ENCODE results near the gene HELZ. TPM values are rescaled to one million over a fixed set of nuclear protein-coding genes. Genes with fewer than 3 reads are reported as not detected.

The HELZ gene
- total RNA-seq, 1 donor, result 29.4 TPM

DNA sequence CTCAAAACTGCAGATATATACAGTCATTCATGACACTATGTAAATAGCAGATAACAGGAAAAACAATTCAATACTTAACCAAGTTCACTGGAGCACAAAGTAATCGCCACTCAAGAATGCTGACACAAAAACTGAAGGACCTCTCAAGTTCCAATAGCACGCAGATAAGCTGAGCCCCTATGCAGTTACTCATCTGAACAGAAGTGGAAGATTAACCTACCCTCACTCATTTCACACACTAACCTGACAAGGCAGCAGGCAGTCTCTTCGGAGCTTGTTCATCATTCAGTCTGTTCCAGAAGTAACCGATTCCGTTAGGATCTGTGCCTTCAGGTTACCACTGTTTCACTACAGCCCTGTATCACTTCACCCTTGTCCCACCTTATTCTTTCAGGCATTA lies 6.0 kb downstream of the HELZ start:
- no peak for DNase-seq (ENCODE audit: low read depth in 2 of 3, low spot score in 2 of 3)

DNA sequence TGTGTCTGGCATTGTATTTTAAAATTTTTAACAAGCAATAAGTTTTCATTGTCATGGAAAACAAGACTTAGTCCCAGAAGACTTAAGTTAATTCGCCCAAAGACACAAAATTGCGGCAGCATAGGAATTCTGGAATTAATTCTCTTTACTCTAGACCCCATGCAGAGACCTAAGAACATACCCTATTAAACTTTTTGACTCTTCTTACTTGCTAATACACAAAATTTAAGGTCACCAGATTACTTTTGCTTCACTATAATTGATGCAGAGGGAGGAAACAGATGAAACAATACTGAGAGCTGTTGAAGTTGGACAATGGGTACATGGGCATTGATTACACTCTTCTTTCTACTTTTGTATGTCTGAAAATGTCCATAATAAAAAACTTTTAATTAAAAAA lies 12.6 kb downstream of the HELZ start:
- no peak for DNase-seq (ENCODE audit: low read depth in 2 of 3, low spot score in 2 of 3)

DNA sequence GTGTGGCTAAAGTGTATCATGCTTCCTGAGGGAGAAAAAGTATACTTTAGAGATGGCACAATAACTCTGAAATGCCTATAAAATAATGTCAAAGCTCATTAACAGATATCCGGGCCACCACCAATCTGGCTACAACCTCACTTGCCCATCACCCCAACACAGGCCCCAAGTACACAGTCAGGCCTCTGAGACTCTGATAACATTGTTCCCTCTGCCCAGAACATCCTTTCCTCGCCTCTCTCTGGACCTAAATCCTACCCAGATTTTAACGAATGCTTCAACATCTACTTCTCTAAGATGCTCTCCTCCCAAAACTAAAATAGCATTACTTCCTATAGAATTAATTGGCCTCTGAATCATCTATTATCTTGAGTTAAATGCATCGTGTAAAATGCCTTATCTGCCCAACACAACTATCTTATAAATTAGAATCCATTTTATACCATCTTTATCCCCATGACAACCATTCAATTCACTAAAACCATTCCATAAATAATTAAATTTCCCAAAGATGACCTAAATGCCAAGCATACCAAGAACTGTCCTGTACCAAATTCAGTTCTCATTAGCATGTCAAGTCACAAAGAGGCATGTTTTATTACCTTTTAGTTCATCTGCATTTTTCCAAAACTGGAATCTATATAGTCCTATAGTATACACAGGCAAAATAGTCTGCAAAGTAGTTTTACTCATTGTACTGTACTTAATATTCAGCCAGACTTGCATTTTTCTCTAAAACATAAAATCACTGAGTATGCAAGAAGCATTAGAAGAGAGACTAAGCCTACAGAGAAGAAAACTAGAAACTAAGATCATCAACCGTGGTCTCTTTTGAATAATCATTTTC lies 15.7 kb downstream of the HELZ start:
- DNase-seq (ENCODE audit: low read depth in 2 of 3, low spot score in 2 of 3), result no peak

DNA sequence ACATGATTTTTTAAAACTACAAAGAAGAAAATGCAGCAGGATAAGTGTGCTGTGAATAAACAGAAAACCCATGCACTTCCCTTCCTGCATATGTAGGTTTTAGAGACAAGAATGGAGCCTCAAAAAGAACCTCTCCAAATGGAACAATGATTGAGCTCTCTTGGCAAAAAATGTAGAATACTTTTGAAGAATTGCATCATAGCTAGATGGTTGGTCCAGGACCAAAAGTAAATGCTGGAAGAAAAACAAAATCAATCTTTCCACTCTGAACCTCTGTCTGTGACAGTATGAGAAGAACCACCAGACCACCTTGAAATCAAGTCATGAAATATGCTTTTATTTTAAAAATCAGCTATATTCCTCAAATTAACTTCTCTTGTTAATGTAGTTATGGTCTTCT lies 17.5 kb downstream of the HELZ start:
- no peak for DNase-seq (ENCODE audit: low read depth in 2 of 3, low spot score in 2 of 3)

DNA sequence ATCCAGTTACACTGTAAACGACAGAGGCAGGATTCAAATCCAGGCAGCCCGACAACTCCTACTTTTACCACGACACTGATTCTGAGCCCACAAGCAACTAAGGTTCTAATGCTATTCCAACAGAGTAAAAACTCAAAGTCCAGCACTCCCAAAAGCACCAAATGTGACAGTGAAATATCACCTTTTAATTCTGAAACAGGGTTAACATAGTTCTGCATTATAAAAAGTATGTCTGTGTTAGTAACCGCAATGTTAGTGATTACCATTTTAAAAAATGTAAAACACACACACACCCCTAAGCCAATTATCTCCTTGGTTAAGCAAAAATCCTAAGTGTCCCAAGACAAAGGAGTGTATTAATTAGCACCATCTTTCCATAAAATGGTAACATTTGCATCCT lies 19.7 kb downstream of the HELZ start:
- DNase-seq (ENCODE audit: low read depth in 2 of 3, low spot score in 2 of 3), result no peak

DNA sequence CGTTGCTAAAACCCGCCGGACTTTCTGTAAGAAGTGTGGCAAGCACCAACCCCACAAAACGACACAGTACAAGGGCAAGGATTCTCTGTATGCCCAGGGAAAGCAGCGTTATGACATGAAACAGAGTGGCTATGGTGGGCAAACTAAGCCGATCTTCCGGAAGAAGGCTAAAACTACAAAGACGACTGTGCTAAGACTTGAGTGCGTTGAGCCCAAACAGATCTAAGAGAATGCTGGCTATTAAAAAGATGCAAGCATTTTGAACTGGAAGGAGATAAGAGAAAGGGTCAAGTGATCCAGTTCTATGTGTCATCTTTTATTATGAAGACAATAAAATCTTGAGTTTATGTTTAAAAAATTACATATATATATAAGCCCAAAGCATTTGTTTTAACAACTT lies 20.3 kb downstream of the HELZ start:
- no peak for DNase-seq (ENCODE audit: low read depth in 2 of 3, low spot score in 2 of 3)

DNA sequence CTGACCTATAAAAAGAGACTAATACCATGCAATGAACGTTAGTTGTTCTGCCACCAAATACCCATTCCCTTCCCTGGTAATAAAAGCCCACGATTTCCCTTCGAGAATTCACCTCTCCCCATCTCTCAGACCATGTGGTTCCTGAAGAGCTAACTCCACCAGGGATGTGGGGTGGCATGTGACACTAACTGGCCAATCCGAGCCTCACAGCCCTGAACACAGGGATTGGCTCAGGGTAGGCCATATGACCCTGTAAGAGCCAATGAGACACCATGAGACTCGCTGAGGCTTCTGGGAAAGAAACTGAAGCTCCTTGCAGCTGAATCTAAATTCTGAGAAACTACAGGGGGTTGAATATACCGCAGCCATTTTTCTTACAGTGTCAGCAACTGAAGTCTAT lies 21.1 kb downstream of the HELZ start:
- no peak for DNase-seq (ENCODE audit: low read depth in 2 of 3, low spot score in 2 of 3)

DNA sequence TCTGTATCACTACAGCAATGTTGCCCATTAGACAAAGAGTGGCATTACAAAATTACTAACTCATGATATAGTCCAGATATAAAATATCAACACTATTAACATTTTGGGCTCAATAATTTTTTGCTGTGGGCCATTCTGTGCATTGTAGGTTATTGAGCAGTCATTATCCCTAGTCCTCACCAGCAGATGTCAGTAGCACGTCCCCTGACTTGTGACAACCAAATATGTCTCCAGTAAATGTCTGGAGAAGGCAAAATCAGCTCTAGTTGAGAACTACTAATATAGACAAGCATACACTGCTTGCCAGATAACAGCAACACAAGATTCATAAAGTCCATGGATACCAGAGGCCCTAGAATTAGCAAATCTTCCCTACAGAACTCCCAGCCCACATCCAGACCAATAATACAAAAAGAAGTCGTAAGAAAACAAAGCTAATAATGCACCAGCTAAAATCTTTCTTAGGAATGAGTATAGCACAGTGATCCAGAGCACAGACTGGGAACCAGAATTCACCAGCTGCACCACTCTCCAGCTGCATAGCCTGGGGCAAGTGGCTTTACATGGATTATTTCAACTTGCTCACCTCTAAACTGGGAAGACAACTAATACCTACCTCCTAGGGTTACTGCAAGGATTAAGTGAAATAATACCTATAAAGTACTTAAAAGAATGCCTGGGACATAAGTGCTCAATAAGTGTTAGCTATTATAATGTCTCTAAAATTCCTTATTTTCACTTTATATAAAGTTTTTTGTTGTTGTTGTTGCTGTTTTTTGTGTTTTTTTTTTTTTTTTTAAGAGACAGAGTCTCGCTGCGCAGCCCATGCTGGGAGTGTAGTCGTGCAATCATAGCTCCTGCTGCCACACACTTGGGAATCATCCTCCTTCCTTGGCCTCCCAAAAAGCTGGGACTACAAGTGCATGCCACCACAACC lies 23.7 kb downstream of the HELZ start:
- DNase-seq (ENCODE audit: low read depth in 2 of 3, low spot score in 2 of 3), result peak in 2 of 3 donors; percentile 65 to 68

DNA sequence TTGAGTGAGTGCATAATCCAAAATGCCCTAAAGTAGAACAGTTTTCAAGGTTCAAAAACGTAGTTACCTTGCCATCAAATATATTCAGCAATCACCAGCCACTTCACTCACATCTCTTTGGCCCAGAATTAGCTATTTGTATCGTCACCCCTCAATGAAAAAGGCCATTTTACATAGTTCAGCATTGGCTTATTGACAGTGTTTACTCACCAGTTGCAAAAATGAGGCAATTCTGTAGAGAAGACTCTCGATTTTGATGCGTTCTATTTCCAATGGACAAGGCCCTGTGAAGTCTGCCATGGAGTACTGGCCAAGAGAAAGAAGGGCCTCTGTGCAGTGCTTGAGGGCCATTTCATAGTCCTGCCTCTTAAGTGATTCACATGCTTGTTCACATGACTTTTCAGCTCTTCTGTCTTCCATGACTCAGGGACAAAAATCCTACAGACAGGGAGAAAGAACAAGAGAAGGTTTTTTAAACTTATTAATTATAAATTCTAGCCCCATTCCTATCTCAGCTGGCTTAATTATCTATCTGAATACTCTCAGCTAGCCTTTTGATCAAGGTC lies 26.5 kb downstream of the HELZ start:
- no peak for DNase-seq (ENCODE audit: low read depth in 2 of 3, low spot score in 2 of 3)

DNA sequence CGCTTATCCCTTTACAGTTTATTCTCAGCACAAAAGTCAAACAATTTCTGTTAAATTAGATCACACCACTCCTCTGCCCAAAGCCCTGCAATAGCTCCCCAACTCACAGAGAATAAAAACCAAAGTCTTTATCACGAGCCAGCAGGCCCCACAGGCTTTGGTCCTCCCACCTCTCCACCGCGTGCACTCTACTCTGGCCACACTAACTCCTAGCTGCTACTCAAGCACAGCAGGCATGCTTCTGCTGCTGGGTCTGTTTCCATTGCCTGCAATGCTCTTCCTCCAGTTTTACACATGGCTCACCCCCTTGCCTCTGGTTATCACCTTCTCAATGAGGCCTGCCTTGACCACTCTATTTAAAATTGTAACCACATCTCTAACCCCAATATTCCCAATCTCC lies 27.6 kb downstream of the HELZ start:
- peak in 2 of 3 donors; percentile 28 to 40 for DNase-seq (ENCODE audit: low read depth in 2 of 3, low spot score in 2 of 3)

DNA sequence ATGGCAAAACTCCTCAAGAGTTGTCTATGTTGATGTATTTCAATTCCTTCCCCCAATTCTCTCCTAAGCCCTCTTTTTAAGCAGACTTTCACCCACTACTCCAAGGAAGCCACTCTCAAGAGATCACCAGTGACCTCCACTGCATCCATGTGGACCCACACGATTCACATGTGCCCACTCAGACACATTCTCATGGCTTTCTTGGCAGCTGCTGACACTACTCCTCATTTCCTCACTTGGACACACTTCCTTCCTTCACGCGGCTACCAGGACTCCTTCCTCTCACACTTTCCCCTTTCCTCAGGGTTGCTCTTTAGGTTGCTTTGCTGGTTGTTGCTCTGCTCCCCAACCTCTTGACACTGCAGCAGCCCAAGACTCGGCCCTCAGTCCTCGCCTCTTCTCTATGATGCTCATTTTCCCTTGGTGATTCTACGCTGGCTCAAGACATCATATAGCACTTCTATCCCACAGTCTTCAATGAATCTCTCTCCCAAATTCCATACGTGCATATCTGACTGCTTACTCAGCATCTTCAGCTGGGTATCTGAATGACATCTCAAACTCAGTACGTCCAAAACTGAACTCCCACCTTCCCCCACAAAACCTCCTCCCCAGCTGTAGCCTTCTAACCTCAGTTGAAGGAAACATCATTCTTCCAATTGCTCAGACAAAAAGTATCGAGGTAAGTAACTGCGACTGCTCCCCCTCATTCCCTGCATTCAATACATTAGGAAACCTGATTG lies 28.2 kb downstream of the HELZ start:
- DNase-seq (ENCODE audit: low read depth in 2 of 3, low spot score in 2 of 3), result no peak

DNA sequence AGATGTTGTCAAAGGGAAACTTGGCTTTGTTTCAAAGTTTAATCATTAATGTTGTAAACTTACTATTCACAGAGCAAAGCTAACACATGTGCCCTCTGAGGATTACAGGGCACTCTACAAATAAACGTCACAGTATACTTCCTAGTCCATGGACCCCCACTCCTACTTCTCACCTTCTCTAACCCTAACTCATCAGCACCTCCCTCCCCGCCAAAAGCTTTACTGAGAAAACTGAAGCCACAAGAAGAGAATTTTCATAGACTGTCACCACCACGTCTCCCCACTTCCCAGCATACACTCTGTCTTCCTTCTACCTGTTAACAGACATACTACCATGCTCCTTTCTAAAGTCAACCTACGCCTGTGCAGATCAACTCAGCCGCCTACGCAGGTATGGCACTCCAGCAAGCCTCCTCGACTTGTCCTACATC lies 29.0 kb downstream of the HELZ start:
- no peak for DNase-seq (ENCODE audit: low read depth in 2 of 3, low spot score in 2 of 3)

DNA sequence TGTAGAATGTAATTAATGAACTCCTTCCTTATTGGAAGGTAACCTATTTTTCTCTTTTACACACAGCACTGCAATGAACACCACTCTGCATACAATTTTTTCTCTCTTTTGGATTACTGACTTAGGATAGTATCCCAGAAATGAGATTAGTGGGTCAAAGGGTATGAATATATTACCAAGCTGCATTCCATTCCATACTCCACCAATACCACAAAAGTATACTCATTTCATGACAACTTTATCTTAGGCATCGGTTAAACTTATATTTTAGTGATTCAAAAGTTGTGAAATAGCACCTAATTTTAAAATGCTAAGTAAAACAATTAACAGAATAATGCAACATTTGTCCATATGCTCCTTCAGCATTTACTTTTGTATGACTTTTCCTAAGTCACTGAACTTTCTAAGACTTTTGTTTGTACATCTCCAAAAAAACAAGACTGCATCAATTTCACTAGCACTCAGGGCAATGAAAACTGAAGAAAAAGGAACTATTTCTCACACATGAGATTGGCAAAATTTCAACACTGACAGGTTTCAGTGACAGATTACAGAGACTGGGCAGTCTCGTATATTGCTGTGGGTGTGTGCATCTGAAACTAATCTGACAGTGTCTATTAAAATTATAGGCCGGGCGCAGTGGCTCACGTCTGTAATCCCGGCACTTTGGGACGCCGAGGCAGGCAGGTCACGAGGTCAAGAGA lies 32.1 kb downstream of the HELZ start:
- DNase-seq (ENCODE audit: low read depth in 2 of 3, low spot score in 2 of 3), result peak in 2 of 3 donors; percentile 38 to 72

DNA sequence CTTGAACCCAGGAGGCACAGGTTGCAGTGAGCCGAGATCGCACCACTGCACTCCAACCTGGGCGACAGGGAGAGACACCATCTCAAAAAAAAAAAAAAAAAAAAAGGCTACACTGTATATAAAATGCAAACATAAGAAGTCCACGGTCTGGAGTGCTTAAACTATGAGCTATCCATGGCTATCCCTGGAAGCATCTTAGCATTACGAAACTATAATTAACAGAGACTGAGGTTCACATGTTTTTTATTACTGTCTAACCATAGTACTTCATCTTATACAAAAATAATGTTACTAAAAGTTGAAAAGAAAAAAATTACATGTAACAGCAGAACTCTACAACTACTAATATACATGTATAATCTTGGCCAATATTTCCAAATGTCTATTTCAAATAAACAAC lies 32.8 kb downstream of the HELZ start:
- DNase-seq (ENCODE audit: low read depth in 2 of 3, low spot score in 2 of 3), result no peak

DNA sequence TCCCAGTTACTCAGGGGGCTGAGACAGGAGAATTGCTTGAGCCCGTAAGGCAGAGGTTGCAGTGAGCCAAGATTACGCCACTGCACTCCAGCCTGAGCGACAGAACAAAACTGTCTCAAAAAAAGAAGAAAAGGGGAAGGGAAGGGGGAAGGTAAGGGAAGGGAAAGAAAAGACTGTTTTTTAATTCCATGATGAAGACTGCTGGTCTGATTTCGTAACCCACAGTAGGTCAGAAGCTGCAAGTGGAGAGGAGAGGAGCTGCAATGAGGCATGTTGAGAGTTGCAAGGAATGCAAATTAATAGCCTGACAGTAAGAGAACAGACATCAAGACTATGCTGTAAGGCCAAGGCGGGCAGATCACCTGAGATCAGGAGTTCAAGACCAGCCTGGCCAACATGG lies 33.3 kb downstream of the HELZ start:
- no peak for DNase-seq (ENCODE audit: low read depth in 2 of 3, low spot score in 2 of 3)

DNA sequence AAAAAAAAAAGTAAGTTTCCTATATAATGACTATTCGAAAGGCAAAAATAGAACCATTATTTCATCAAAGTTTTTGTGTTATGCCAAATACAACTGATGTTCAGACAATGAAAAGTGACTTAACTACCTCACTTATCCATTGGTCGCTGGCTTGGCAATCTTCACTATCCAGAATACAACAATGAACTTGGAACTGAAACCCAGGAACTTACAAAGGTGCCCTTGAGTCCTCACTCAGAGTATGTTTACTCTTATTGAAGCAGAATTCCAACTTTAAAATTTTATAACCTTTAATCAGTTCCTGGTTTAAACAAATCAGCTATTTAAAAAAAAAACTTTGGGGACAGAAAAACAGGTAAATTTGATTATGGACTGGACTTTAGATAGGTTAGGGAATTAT lies 34.1 kb downstream of the HELZ start:
- DNase-seq (ENCODE audit: low read depth in 2 of 3, low spot score in 2 of 3), result no peak

DNA sequence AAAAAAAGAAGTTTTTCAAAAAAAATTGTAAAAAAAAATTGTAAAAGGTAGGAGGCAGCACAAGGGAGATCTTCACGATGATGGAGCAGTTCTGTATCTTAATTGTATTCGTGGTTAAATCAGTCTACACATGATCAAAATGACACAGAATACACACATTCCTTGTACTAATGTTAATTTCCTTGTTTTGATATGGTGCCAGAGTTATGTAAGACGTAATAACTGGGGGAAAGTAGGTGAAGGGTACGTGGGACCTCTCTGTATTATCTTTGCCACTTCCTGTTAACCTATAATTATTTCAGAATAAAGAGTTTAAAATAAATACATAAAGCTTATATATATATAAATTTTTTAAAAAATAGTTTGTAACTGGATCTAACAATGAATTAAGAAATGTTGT lies 36.8 kb downstream of the HELZ start:
- no peak for DNase-seq (ENCODE audit: low read depth in 2 of 3, low spot score in 2 of 3)

DNA sequence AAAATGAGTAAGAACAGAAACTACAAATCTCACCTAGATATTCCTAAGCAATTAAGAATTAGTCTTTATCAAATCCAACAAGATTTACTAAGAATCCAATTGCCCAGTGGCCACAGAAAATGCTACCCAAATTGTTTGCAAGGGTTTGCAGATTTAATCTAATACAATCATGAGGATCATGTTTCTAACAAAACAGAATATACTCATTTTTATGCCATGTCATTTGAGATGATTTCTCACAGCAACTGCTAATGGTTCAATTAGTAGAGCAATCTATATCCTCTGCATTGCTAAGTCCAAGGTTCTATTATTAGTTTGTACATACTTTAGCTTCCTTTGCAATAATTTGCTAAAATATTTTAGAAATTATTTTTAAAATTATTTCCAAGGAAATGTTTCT lies 41.2 kb downstream of the HELZ start:
- no peak for DNase-seq (ENCODE audit: low read depth in 2 of 3, low spot score in 2 of 3)

DNA sequence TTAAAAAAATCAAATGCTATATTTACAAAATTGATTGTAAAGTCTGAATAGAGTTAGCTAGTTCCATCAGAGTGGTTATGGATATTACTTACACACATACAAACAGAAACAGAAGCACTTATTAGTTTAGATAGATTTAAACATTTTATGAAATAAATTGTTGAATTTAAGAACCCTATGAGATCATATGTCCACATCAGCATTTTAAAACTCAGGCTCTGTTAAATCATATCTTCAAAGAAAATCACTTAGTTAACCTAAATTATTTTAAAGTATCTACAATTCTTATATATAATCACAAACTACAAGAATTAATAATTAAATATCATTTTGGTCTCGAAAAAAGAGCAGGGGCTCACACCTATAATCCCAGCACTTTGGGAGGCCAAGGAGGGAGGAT lies 42.5 kb downstream of the HELZ start:
- no peak for DNase-seq (ENCODE audit: low read depth in 2 of 3, low spot score in 2 of 3)

DNA sequence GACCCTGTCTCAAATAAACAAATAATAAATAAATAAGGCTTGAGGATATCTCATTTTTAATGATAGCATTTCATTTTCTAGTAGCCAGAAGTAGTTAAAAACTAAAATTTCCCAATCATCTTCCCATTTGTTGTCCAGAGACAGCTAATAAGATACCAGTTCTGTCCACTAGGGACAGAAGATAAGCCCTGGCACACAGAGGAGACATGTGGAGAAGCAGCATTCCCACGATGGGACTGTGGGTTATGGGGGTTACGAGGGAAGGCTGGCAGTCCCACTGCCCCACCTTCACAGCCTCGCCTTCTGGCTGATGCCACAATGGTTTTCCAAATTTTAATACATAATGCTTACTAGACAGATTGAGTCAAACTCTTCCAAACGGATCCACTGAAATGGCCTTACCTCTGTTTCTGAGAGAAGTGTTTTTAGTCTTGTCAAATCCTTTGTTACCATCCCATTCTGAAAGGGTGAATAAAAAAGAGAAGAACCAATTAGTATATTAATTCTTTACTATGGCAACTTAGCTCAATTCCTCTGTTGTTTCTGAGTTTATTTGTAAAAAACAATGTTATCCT lies 44.2 kb downstream of the HELZ start:
- no peak for DNase-seq (ENCODE audit: low read depth in 2 of 3, low spot score in 2 of 3)

Measured in hematopoietic multipotent progenitor cell (in vitro differentiated cells).